Stimulated activated CD8-positive, alpha-beta memory T cell treated with anti-CD3 and anti-CD28 coated beads, Interleukin-15, amount 100 ng/mL, for 1 hour (primary cell): ENCODE measurements around the gene PCDH15.

Experiments
- DNase-seq: peaks from one replicate; pipeline ENCODE4 v3.0.0-alpha.2; 2020; ENCODE audit warnings: low read depth

PCDH15 gene

DNA sequence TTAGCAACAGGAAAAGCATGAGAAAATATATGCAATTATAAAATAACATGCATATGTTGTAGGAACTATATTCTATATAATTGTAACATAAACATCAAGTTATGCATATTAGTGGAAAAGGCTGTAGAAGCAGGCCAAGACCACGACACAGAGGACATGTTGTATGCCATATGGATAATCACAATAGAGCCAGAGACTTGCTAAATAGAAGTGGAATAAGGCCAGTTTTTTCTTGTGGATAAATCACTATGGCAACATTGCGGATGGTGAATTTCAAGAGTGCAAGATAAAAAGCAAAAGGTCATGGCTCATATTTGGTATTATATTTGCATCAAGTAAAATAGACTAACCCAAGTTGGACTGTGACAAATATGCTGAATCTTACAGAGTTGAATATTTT lies 93.0 kb downstream of the PCDH15 start:
- DNase-seq: no peak

DNA sequence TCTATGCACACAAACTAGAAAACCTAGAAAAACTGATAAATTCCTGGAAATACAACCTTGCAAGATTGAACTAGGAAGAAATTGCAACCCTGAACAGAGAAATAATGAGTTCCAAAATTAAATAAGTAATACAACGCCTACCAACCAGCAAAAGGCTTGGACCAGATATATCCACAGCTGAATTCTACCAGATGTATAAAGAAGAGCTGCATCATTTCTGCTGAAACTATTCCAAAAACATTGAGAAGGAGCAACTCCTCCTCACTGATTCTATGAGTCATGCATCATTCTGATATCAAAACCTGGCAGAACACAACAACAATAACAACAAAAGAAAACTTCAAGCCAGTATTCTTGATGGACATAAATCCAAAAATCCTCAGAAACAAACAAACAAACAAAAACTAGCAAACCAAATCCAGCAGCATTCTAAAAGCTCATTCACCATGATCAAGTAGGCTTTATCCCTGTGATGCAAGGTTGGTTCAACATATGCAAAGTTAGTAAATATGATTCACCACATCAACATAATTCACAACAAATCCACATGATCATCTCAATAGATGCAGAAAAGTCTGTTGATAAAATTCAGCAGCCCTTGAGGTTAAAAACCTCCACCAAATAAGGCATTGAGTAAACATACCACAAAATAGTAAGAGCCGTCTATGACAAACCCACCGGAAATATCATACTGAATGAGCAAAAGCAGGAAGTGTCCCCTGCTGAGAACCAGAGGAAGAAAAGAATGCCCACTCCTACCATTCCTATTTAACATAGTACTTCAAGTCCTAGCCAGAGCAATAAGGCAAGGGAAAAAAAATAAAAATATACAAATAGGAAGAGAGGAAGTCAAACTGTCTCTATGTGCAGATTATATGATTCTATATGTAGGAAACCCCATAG lies 98.2 kb downstream of the PCDH15 start:
- no peak for DNase-seq

DNA sequence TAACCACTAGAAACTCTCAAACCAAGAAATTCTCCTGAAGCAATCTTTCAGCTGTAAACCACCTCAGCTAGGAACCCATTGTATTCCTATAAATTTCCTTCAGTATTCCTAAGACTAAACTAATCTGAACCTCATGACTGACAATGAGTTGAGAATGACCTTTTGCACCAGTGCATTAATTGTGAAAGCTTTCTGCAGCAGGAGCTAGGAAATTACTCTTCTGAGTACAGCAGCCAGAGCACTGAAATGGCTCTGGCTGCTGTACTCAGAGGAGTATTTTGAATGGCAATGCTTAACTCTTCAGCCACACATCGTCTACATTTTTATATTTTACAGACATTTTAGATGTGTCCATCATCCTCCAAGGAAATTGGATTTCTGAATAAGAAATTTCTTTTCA lies 109.7 kb downstream of the PCDH15 start:
- DNase-seq: no peak

DNA sequence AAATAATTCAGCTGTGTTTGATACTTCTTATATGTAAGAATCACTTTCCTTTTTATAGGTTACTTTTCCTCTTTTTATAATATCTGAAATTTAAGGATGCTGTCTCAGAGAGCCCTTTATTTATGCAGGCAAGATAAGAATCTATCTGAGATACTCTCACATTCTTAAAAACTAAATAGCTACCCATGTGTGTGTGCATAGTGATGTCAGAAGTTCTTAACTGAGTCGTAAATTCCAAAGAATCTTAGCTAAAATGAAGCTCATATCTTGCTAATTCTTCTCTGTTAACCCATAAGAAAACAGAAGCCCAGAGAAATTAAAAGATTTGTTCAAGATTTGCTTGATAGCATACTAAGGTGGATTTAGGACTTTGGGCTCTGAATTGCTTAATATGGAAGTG lies 118.5 kb downstream of the PCDH15 start:
- no peak for DNase-seq

DNA sequence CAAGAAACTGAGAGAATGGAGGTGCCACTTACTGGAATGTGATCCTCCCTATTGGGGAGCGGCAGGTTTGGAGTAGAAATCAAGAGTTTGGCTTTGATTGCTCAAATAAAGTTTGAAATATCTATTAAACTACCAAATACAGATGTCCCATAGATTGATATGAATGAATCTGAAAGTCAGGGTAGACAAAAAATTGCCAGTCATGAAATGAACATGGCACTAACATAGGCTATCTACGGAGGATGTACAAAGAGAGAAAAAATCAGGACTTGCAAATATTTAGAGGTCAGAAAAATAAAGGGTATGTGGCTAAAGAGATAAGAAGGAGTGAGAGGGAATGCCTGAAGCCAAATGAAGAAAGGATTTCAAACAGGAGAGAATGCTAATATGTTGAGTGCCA lies 119.9 kb downstream of the PCDH15 start:
- DNase-seq: no peak

DNA sequence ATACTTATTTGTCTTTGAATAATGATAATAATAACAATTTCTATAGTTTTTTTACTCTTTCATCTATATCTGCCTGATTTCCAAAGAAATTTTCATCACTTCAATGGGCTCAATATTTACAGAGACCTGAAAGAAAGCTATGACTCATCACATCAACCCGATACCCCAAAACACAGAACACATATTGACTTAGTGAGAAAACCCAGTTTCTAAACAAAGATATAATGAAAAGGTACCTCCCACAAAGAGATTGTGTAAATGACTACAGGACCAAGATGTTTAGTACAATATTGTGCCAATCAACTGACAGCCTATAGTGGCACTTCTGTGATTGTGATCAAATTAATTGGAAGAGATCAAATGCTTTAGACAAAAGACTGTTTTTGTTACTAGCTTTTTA lies 133.9 kb downstream of the PCDH15 start:
- DNase-seq: no peak

DNA sequence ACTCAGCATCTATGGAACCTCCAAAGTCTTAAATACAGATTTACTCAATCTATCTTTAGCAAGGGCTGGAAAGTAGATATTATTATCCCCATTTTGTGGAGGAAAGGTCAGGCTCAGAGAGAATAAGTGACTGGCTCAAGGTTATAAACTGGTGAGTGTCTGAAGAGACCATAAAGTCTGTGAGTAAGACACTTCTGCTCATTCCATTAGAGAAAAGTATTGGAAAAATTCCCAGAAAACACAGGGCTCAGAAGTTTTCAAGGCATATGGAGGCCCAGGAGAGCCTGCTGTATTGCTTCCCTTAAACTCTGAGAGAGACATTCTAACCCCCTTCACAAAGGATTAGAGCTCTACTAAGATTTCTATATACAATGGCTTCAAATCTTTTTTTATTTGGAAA lies 134.8 kb downstream of the PCDH15 start:
- DNase-seq: no peak

DNA sequence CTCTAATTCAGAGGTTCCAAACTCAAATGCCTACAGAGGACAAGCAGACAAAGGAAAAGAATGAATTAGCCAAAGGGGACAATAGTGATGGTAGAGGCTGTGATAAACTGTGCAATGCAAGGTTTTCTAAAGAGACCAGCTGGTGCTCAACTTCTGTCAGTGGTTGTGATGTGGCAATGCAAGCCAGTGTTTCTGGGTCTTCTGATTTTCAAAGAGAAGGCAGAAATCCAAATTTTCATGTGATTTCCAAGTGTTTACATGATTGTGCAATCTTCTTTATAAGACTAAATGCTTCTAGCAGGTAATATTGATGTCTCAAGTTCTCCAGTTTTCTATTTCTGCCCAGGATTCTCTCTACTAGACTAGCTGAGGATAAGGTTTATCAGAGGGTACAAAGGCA lies 135.9 kb downstream of the PCDH15 start:
- no peak for DNase-seq

DNA sequence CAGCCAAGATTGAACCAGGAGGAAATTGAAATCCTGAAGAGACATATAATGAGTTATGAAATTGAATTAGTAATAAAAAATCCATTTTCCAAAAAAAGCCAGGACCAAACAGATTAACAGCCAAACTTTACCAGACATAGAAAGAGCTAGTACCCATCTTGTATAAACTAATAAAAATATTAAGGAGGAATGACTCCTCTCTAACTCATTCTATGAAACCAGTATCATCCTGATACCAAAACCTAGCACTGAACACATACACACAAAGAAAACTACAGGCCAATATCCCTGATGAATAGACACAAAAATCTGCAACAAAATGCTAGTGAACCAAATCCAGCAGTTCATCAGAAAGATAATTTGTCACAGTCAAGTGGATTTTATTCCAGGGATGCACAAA lies 140.6 kb downstream of the PCDH15 start:
- no peak for DNase-seq

DNA sequence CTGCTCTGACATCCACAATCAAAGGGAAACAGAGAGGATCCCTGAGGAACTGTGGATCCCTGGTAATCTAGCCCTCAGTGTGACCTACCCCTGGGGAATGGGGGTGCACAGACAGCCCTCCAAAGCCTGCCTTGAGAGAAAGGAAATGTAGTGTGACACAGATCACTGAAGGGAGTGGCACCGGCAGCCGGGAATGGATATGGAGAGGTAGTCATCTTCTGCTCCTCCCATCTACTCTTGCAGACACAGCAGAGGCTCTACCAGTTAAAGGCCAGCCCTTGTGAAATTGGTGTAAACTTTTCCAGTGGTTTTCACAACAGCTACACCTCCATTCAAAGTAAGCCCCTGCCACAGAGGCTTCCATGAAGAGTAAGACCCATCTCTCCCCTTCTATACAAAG lies 144.4 kb downstream of the PCDH15 start:
- no peak for DNase-seq

DNA sequence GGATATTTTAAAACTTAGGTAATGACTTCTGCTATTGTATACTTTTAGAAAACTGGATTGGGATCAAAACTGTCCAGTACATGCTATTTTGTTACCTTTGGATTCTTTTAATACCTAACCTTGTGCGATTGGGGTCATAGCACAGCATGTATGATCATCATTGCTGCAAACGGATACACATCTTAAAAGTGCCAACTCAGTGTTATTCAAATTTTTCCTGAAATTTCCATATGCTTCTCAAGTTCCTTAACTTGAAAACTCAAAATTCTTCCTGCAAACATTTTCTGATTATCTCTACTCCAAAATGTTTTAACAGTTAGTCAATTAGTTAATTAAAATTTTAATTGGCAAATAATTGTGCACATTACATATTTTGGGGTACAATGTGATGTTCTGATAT lies 147.5 kb downstream of the PCDH15 start:
- no peak for DNase-seq

DNA sequence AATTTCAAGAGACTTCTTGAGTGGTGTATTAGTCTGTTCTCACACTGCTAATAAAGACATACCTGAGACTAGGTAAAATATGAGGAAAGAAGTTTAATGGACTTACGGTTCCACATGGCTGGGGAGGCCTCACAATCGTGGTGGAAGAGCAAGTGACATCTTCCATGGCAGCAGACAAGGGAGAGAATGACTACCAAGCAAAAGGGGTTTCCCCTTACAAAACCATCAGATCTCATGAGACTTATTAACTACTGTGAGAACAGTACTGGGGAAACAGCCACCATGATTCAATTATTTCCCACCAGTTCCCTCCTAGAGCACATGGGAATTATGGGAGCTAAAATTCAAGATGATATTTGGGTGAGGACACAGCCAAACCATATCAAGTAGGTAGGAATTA lies 150.5 kb downstream of the PCDH15 start:
- no peak for DNase-seq

DNA sequence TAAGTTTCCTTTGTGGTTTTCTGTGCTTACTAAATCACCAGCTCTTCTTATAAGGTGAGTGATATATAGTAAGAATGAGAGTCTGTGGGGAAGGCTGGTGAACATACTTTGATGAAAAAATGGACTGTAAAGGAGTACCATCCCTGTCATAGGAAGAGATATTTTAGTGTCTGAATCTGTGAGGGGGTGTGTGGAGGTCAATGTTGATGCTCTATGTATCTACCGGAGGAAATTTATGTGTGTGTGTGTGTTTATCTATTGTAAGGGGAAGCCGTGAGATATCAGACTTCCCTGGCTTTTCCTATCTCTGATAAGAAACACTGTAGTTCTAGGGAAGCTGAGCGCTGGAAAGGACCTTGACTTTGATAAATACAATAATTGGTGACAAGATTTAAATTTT lies 179.0 kb downstream of the PCDH15 start:
- no peak for DNase-seq

DNA sequence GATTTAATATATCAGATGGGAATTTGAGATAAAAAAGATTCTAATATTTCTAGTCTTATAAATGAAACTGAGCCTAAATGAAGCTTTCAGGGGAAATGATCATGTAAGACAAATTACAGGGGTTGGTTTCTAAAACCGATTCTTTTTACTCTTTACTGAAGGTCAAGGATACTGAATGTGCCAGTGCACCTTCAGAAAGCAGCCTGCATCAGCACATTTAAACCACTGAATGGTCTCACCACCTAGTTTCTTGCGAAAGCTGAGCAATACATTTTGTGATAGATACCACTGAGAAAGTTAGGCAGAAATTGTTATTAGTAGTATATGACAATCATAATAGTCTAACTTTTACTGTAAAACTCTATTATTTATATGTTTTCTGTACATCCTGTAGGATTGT lies 180.7 kb downstream of the PCDH15 start:
- DNase-seq: no peak

DNA sequence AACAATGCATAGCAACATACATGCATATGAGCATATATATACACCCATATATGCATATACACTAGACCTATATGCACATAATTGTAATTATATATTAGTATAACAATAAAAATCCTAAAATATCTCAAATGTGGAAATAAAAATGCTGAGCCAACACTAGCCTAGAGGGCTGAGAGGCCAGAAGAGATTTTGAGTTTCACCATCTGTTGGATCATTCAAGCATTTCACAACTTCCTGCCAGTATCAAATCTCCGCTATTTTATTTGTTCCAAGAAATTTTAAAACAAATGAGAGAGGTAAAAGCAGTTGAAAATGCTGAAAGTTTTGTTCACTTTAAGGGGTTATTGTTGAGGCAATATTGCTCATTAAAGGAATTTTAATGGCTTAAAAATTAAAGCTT lies 187.0 kb downstream of the PCDH15 start:
- no peak for DNase-seq

DNA sequence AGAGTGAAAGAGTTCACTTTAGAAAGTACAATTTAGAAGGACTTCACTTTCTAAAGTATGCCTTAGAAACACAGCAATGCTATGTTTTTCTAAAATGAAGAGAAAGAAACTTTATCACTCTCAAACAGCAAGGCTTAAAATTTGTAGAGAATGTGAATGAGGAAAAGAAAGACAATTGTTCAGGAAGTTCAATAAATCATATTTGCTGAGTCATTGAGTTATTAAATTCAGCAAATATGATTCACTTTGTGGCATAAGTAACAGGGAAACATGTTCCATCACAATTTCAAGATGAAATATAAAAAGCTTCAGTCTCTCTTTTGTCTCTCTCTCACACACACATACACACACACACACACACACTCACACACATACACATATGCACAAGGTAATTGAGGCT lies 187.9 kb downstream of the PCDH15 start:
- DNase-seq: no peak

DNA sequence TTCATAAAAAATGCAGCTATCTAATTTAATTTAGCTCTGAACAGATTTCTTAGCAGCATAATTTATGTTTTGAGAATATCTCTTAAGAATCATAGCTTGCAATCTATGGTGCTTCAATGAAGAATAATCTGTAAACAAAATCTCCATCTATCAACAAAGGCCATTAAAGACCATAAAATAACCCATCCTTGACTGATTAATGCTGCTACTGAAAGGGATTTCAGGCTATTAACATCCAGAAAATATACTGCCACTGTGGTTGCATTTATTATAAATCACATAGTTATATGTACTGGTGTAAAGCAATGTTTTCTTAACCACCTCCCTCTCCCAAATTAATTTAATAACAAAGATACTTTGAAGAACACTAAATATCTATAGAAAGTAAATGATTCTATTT lies 191.6 kb downstream of the PCDH15 start:
- DNase-seq: no peak

DNA sequence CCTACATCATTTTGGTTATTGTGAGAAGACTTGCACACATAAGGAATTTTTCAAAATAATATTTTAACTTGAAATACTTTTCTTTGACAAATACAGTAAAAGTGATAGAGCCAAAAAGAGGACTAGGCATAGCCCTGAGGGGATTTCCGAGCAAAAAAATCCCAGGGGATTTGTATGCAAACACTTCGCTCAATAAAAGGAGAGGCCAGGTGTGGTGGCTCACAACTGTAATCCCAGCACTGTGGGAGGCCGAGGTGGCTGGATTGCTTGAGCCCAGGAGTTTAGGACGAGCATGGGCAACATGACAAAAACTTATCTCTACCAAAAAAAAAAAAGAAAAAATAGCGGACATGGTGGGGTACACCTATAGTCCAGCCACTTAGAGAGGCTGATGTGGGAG lies 193.0 kb downstream of the PCDH15 start:
- DNase-seq: no peak

DNA sequence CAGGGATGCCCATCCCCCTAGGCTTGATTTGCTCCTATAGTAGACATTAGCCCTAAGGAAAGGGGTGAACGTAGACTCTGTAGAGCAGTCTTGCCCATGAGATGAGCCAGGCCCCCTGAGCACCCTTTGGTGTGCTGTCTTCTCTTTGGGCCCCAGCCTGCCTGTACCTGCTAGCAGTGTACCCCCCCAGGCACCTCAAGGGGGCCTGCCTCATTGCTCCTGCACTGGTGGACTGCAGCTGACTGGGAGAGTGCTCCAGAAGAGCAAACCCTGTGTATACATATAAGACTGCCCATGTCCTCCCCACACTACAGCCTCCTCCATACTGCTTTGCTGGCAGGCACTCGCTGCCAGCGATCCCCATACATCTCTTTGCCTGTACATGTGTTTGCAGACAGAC lies 206.7 kb downstream of the PCDH15 start:
- no peak for DNase-seq

DNA sequence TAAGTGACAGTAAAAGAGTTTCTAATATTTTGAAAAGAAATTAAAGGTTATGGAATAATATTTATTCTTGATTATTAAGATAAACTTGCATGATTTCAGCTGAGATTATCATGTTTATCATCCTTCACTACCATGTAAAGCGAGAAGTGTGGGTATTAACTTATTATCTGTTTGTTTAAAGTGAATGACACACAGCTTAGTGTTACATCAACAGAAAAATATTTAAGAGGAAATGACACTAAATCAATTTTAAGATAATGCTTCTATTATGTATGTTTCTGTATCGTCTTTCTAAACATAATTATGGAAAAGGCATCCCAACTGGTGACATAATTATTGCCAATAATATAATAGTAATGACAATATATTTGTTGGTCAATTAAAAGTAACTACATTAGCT lies 213.1 kb downstream of the PCDH15 start:
- DNase-seq: no peak

DNA sequence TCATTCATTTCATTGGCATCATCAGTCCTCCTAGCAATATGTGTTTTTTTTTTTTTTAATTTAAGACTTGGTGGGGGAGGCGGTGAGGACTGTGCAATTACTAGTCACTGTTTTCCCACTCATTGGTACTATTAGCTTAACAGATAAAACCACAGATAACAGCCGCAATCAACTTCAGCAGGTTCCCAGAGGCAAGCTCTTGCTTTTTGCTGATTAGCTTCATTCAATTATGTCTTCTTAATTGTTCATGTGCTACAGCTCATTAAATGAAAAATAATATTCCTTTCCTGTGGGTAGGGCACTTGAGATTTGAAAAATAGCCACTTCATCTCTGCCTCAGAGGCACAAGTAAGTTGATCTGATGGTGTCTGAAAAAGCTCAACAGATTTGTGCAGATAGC lies 215.5 kb downstream of the PCDH15 start:
- DNase-seq: no peak

DNA sequence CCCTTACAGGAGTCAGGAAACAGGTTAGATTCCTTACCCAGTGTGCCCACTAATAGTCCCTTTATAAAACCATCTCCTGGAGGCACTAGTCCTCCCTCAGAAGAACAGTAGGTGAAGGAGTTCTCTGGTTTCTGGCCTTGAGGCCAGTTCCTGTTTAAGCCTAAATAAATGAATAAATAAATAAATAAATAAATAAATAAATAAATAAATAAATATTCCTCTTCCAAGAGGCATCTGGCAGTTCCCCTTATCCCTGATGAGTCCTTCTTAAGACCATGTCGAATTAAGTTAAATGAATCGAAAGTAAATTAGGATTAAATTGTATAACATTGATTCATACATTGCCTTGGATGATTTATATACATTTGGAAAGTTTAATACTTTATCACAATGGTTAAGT lies 223.3 kb downstream of the PCDH15 start:
- no peak for DNase-seq

DNA sequence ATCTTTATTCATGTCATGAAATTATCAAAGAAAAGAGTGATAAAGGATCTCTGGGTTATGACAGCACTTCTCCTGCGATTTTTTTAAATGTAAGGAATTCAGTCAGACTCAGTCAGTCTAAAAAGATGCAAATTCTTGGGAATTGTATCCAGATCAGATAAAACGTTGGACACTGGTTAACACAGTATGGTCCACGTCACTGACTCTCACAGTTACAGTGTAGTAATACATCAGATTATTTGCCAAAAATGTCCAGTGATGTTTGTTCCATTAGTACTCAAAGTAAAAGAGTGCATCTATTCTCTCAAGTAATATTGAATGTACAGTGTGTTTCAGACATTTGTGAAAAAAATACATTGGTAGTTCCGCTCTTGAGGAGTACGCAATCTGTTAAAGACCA lies 224.5 kb downstream of the PCDH15 start:
- no peak for DNase-seq

DNA sequence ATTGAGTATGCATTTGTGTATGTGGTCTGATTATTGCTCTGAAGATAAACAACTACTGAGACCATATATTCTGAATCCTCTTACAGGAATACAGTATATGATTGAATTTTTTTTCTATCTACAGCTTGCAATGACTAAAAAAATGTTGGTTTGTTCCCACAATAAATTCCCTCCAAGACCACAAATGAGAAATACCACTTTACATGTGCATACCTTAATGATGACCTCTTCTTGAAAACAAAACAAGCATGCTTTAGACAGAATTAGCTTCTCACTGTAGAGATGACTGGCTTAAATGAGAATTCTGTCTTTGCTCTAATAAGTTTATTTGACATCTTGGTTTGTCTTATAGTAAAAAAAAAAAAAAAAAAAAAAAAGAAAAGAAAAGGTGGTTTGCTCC lies 241.5 kb downstream of the PCDH15 start:
- DNase-seq: no peak
